Gastroesophageal sphincter (tissue), 3 donors: ENCODE data around the gene TTC23.

Experiments
- EP300 ChIP-seq: sonication (generic); formaldehyde crosslinking; IDR thresholded peaks from one replicate; pipeline ENCODE4 v1.6.1; 2017; ENCODE audit warnings: antibody characterized with exemption, mild to moderate bottlenecking
- POLR2A ChIP-seq, 2 donors: fragments of 450-650 bp; IDR thresholded peaks; one replicate each; pipeline ENCODE4 v1.6.1; 2017; ENCODE audit warnings: antibody characterized with exemption in 2 of 2, mild to moderate bottlenecking in 2 of 2, moderate library complexity in 1 of 2
- POLR2AphosphoS5 ChIP-seq: sonication (generic); formaldehyde crosslinking; IDR thresholded peaks from one replicate; pipeline ENCODE4 v1.6.1; 2017; ENCODE audit warnings: antibody characterized with exemption
- TF ChIP-seq, protein P1 (sequence below), 4 experiments: fragments of 200-600 bp in 2 of 4; fragments of 450-650 bp in 2 of 4; sonication (generic) in 1 of 4; IDR thresholded peaks; one replicate each; pipeline ENCODE4 v1.5.1; 2017 to 2019; ENCODE audit warnings: antibody characterized with exemption in 4 of 4, mild to moderate bottlenecking in 2 of 4, moderate library complexity in 2 of 4

GRCh38 chr15:99264125-99264524 lies 14.7 kb upstream of the TTC23 start:
- TF ChIP-seq, protein P1, sequence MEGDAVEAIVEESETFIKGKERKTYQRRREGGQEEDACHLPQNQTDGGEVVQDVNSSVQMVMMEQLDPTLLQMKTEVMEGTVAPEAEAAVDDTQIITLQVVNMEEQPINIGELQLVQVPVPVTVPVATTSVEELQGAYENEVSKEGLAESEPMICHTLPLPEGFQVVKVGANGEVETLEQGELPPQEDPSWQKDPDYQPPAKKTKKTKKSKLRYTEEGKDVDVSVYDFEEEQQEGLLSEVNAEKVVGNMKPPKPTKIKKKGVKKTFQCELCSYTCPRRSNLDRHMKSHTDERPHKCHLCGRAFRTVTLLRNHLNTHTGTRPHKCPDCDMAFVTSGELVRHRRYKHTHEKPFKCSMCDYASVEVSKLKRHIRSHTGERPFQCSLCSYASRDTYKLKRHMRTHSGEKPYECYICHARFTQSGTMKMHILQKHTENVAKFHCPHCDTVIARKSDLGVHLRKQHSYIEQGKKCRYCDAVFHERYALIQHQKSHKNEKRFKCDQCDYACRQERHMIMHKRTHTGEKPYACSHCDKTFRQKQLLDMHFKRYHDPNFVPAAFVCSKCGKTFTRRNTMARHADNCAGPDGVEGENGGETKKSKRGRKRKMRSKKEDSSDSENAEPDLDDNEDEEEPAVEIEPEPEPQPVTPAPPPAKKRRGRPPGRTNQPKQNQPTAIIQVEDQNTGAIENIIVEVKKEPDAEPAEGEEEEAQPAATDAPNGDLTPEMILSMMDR (IDR thresholded peaks at IDR 0.05): no peak
- TF ChIP-seq POLR2A (IDR thresholded peaks at IDR 0.05) (no peak), POLR2AphosphoS5 (no peak), EP300 (no peak)
